Umbilical cord (tissue), 2 donors: ENCODE results near the gene GHDC. TPM values are rescaled to one million over a fixed set of nuclear protein-coding genes. Genes with fewer than 3 reads are reported as not detected.
"Not testable (repeated sequence)": the region's sequence is repeated elsewhere in the genome, so short reads cannot be mapped to it uniquely, and the experiment has no call there.

Experiments used
- DNase-seq: peaks from one replicate; pipeline ENCODE4 v3.0.0-alpha.2; 2015; ENCODE audit warnings: low spot score
- total RNA-seq: library from RNA; depleted of rRNA; stranded (reverse); fragments of >200 nt; gene quantifications from one replicate; pipeline ENCODE4 v1.2.3, GENCODE V29; 2014; ENCODE audit warnings: low replicate concordance; ENCODE audit not compliant: insufficient read depth

Gene GHDC
- total RNA-seq, 1 donor from 2014 or later, result 7.5 TPM

DNA sequence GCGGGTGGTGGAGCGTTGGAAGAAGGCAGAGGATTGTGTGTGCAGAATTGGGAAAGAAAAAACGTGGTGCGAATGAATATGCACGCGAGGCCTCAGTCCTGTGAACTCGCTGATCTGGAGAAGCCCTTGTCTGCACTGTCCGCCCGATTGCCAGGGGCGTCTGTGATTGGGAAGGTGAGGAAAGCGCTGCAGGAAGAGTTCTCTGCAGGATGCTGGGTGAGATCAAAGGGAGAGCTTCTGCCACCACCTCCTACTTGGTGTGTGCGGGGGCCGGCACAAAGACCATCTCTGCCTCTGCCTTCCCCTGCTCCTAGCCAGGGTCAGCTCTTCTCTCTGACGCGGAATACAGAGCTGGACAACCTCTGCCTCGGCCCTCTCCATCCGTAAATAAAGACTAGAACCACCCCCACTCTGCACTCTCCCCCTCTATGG, 38.7 kb downstream of the GHDC start:
- DNase-seq, result no peak

DNA sequence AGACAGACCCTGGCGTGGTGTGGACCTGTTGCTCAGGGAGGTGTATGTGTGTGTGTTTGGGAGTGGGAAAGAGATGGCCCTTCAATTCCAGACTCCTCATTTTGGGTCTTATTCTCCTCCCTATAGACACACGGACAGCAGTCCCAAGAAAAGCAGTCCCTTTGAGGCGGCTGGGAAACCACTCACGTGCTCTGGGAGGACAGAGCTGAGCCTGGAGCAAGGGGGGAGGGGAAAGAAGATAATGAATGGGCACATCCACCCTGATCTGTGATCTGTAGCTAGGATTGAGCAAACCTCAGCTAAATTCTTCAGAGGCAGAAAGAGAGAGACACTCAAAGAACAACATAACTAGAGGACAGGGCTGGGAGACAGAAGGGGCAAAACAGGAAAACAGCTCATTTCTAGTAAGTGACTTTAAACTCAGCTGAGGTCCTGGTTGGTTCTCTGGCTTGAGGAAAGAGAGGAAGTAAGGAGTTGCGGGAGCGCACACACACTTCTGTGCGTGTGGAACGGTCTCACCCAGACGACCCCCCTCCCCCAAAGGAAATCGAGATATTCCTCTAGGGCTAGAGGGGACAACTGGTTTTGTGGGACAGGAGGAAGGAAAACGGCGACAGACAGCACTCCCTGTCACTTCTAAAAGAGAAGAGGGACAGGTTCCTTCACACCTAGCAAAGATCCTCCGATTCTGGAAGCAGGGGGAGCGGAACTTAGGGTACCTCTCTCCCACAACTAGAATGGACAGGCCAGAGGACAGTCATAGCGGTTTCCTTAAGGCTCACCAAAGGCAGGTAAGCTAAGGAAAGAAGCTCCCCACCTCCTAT, 40.2 kb downstream of the GHDC start:
- DNase-seq, result no peak

DNA sequence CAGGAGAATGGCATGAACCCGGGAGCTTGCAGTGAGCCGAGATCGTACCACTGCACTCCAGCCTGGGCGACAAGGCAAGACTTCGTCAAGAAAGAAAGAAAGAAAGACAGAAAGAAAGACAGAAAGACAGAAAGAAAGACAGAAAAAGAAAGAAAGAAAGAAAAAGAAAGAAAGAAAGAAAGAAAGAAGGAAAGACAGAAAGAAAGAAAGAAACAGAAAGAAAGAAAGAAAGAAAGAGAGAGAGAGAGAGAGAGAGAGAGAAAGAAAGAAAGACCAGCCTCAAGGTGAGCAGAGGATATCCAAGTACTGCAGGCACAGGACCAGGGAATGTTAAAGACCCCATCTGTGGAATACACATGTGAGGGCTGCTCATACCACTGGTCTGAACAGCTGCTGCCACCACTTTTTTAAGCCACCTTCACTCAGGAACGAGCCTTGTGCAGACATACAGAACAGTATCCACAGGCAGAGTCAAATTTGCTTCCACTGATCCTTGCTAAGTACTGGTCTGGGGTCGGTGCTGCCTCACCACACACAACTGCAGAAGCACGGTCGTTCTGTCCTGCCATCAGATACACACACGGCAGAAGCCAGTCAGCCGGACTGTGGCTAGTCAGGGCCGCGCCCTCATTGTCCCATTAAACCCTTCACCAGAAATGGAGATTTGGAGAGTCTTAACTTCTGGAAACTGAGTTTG, 47.2 kb downstream of the GHDC start:
- DNase-seq, result no peak

DNA sequence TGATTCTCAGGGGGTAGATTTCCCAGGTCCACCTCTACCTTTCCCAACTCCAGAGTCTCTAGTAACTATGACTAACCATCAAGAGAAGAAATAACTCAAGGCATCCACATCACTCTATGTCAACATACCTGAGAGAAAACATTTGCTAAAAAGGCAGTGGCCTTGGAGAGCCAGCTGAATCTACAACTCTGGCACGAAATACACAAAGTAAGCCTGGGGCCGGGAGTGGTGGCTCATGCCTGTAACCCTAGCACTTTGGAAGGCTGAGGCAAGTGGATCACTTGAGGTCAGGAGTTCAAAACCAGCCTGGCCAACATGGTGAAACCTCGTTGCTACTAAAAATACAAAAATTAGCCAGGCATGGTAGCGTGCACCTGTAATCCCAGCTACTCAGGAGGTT, 51.2 kb downstream of the GHDC start:
- DNase-seq, result not testable (repeated sequence)

DNA sequence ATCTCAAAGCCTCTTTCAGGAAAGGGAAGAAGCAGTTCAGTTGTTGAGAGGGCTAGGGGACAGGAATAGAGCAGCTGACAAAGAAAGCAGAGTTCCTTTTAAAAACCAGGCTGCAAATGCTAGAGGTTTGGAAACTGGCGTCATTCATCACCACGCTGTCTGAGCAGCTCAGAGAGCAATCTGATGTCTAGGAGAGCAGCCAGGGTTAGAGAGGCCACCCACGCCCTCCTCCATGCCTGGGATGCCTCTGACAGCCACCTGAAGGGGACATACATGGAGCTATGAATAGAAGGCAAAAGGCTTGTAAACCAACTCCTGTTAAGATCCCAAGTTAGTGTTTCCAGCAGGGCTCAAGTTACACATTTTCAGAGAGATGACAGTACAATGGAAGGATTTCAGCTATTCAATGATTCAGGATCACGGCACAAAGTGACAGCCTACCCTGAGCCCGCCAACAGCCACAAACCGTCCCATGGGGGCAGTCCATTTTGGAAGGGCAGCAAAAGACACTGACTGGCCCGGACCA, 51.9 kb downstream of the GHDC start:
- DNase-seq, result peak; percentile 33

DNA sequence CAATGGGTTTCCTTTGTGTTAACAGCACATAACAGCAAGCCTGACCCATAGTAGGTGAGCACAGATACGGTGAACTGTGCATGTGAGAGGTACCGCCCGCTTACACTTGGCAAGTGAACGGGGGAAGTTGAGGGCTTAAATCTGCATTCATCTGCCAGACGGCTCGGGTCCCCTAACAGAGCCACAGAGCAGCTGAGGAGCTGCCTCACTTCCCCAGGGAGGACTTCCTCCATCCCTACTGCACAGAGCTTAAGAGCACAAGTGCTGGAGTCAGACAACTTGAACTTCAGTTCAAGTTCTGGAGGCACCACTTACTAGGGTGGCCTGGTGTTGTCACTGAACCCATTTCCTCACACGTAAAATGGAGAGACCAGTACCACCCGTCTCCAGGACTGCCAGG, 52.9 kb downstream of the GHDC start:
- no peak for DNase-seq

DNA sequence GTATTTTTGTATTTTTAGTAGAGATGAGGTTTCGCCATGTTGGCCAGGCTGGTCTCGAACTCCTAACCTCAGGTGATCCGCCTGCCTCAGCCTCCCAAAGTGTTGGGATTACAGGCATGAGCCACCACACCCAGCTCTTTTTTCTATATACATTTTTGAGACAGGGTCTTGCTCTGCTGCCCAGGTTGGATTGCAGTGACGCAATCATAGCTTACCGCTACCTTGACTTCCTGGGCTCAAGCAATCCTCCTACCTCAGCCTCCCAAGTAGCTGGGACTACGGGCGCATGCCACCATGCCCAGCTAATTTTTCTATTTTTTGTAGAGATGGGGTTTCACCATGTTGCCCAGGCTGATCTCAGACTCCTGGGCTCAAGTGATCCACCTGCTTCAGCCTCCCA, 53.6 kb downstream of the GHDC start:
- DNase-seq, result not testable (repeated sequence)

Other genes with a start within 250 kb of the GHDC start
- 28.6 TPM for gene CNP, start 227.7 kb downstream of the GHDC start, total RNA-seq
- 60.9 TPM for gene DNAJC7, start 177.1 kb downstream of the GHDC start, total RNA-seq
- 41.2 TPM for gene NKIRAS2, start 174.4 kb downstream of the GHDC start, total RNA-seq
- gene C17orf113, start 143.9 kb downstream of the GHDC start, total RNA-seq, result 1.2 TPM
- gene ZNF385C, start 96.0 kb downstream of the GHDC start, total RNA-seq, result 1.2 TPM
- 6.3 TPM for gene DHX58, start 81.8 kb downstream of the GHDC start, total RNA-seq
- gene KAT2A, start 73.1 kb downstream of the GHDC start, total RNA-seq, result 9.1 TPM
- not detected for gene HSPB9, start 71.7 kb downstream of the GHDC start, total RNA-seq
- gene RAB5C, start 39.5 kb downstream of the GHDC start, total RNA-seq, result 27.7 TPM
- gene KCNH4, start 13.4 kb downstream of the GHDC start, total RNA-seq, result not detected
- not detected for gene HCRT, start 9.0 kb downstream of the GHDC start, total RNA-seq
- gene STAT5B, start 81.9 kb upstream of the GHDC start, total RNA-seq, result 51.8 TPM
- 66.7 TPM for gene STAT5A, start 94.0 kb upstream of the GHDC start, total RNA-seq
- 111 TPM for gene STAT3, start 193.9 kb upstream of the GHDC start, total RNA-seq
- 759 TPM for gene CAVIN1, start 228.8 kb upstream of the GHDC start, total RNA-seq